Measurements from ENCODE around the gene SUSD1.

Gene SUSD1

DNA sequence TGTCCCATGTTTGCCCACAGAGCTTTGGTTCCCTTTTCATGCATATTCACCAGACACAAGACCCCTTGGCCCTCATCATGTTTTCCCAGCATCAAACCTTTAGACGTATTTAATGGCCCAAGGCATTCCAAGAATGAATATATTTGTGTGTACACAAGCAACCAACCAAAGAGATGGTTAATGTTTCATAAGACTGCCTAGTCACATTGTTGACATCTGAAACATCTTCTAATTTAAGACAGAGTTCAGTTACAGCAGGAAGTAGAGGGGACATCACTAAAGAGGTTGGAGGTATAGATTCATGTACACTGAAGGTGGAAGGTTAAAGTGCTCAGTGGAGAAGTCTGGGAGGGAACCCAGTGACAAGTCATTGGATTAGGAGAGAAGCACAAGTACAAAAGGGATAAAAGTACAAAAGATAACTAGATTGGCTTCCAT lies 49.1 kb downstream of the SUSD1 start (continued):
- no peak for TF ChIP-seq ZNF518A (tag by site-specific recombination; conservative IDR thresholded peaks at IDR 0.05; ENCODE audit: low read depth)
- TF ChIP-seq ZNF362 (tag by site-specific recombination; IDR thresholded peaks at IDR 0.05) = no peak
- TF ChIP-seq ZNF645 (tag by site-specific recombination; IDR thresholded peaks at IDR 0.05) = no peak
- no peak for TF ChIP-seq ZNF76 (tag by site-specific recombination; IDR thresholded peaks at IDR 0.05; ENCODE audit: borderline replicate concordance, low read depth)
- TF ChIP-seq GLI4 (tag by site-specific recombination; IDR thresholded peaks at IDR 0.05) = no peak
- TF ChIP-seq ZNF792 (tag by site-specific recombination; IDR thresholded peaks at IDR 0.05) = no peak
- TF ChIP-seq ZNF292 (tag by site-specific recombination; IDR thresholded peaks at IDR 0.05; ENCODE audit: borderline replicate concordance, low read depth) = no peak

DNA sequence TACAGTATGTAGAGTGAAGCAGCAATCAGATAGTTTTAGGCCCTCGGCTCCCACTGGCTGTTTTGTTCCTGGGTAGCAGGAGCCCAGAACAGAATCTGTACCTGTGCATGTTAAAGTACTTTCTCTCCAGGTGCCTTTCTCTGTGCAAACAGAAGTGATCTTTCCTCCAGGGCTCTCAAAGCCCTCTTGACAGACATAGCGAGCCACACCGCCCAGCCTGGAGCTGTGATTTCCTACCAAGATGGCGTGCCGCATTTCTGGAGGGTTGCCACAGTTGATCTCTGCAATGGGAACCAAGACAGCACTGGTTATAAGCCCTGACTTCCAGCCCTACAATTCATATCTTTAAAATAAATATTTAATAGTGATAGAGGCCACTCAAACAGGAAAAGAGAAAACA lies 50.9 kb downstream of the SUSD1 start:
- CTCF ChIA-PET = interaction anchor here (1.1 kb wide), 1 partner anchor 26 kb away, joined by 3 read pairs; no protein-coding TSS in a partner anchor

DNA sequence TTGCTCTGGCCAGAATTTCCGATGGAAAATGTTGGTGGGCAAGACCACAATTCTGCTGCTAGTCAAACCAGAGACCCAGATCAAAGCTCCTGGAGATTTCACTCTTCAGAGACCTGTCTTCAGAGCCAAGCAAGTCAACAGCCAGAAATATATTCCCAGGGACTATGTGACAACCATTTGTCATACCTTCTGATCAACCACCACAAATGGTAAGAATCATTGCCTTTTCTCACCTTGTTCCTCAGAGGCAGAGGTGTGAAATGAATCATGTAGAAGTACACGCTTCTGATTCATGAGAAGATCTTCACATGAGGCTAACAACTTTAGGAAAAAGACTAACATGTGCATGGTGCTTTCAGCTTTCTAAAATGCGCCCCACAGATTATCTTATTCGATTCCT lies 53.5 kb downstream of the SUSD1 start:
- no peak overlapping the region for H3K27ac ChIP-seq (ENCODE audit: extremely low read depth, low read depth, low read length)
- H3K9me3 ChIP-seq (ENCODE audit: control insufficient read depth, insufficient read depth, low read depth, low read length) = no peaks in the 10 kb centered on the region
- ChIA-PET POLR2A (no interaction called here), CTCF (no interaction called here)
- no peaks in the 10 kb centered on the region for H3K4me1 ChIP-seq (ENCODE audit: control insufficient read depth, insufficient read depth, low read length)
- no peak overlapping the region for H3K4me3 ChIP-seq (ENCODE audit: low read depth, low read length)
- TF ChIP-seq ZNF211 (tag by site-specific recombination; IDR thresholded peaks at IDR 0.05; ENCODE audit: low read depth) (no peak), ZNF302 (tag by site-specific recombination; IDR thresholded peaks at IDR 0.05; ENCODE audit: low read depth) (no peak)
- peaks cover 0 to 20% of the 10 kb centered on the region in 2 experiments; a peak in 2 of 3 replicates for H3K36me3 ChIP-seq (ENCODE audit: control insufficient read depth in 2 of 2, insufficient read depth in 1 of 2, low read length in 2 of 2)

More for the DNA sequence above, 50.9 kb downstream of the SUSD1 start:
- no peak overlapping the region for H3K4me3 ChIP-seq (ENCODE audit: low read depth, low read length)
- peaks cover 0 to 20% of the 10 kb centered on the region in 2 experiments; a peak in 2 of 3 replicates for H3K36me3 ChIP-seq (ENCODE audit: control insufficient read depth in 2 of 2, insufficient read depth in 1 of 2, low read length in 2 of 2)
- H3K27ac ChIP-seq (ENCODE audit: extremely low read depth, low read depth, low read length) = no peak overlapping the region
- no peak for TF ChIP-seq ZNF610 (tag by site-specific recombination; IDR thresholded peaks at IDR 0.05; ENCODE audit: borderline replicate concordance)
- TF ChIP-seq SP2 (tag by site-specific recombination; IDR thresholded peaks at IDR 0.05) = no peak
- no peak for TF ChIP-seq ZNF157 (tag by site-specific recombination; IDR thresholded peaks at IDR 0.05)
- no peak for TF ChIP-seq YY2 (tag by site-specific recombination; IDR thresholded peaks at IDR 0.05)
- no peak for TF ChIP-seq ZNF843 (tag by site-specific recombination; IDR thresholded peaks at IDR 0.05)
- TF ChIP-seq KLF9 (tag by site-specific recombination; IDR thresholded peaks at IDR 0.05; ENCODE audit: low read depth) = no peak
- no peak for TF ChIP-seq ZNF362 (tag by site-specific recombination; IDR thresholded peaks at IDR 0.05)
- TF ChIP-seq ZNF561 (tag by site-specific recombination; IDR thresholded peaks at IDR 0.05; ENCODE audit: borderline replicate concordance) = no peak
- no peaks in the 10 kb centered on the region for H3K4me1 ChIP-seq (ENCODE audit: control insufficient read depth, insufficient read depth, low read length)
- no peaks in the 10 kb centered on the region for H3K9me3 ChIP-seq (ENCODE audit: control insufficient read depth, insufficient read depth, low read depth, low read length)
- POLR2A ChIA-PET = no interaction called here

Data from HEK293 (cell line).